ACHN (cell line): ENCODE measurements around the gene NXF3.
"Not testable (repeated sequence)": the region's sequence is repeated elsewhere in the genome, so short reads cannot be mapped to it uniquely, and the experiment has no call there.

ENCODE experiments used
- DNase-seq: peaks from one replicate; pipeline ENCODE4 v3.0.0-alpha.2; 2015
- in situ Hi-C: cut with HindIII; loops from 2 replicates; pipeline ENCODE4 v1.10.0; 2017; ENCODE audit warnings: low sequenced_read_pairs, low pct_ligation_motif_present, low pct_unique_long_range_greater_than_20kb

NXF3 gene

GRCh38 chrX:103063191-103063845 lies 29.6 kb downstream of the NXF3 start:
- in situ Hi-C loops: no loop called here
- DNase-seq: peak; percentile 19

- in situ Hi-C loops: no loop called here
Measured at GRCh38 chrX:103061486-103061885, 31.5 kb downstream of the NXF3 start.

GRCh38 chrX:103056902-103057301 lies 36.0 kb downstream of the NXF3 start:
- in situ Hi-C loops: no loop called here
- no peak for DNase-seq

More at GRCh38 chrX:103061486-103061885, 31.5 kb downstream of the NXF3 start:
- DNase-seq: no peak

- in situ Hi-C loops: no loop called here
Measured at GRCh38 chrX:103052625-103053024, 40.3 kb downstream of the NXF3 start.

GRCh38 chrX:103051260-103051789 lies 41.6 kb downstream of the NXF3 start:
- in situ Hi-C loops: no loop called here
- DNase-seq: no peak

More at GRCh38 chrX:103052625-103053024, 40.3 kb downstream of the NXF3 start:
- DNase-seq: no peak

- in situ Hi-C loops, DNase-seq: not testable (repeated sequence)
Measured at GRCh38 chrX:103033371-103033770, 59.6 kb downstream of the NXF3 start.
